ENCODE data around the gene LRRTM4. TPM values are rescaled to one million over a fixed set of nuclear protein-coding genes. Genes with fewer than 3 reads are reported as not detected.
"Not testable (repeated sequence)": the region's sequence is repeated elsewhere in the genome, so short reads cannot be mapped to it uniquely, and the experiment has no call there.

Gene LRRTM4
- total RNA-seq, 2 donors from 2014 or later: 0.33 TPM; not detected in 1

GRCh38 chr2:77192811-77193289 lies 329.3 kb downstream of the LRRTM4 start:
- TF ChIP-seq CTCF (IDR thresholded peaks at IDR 0.05) (no peak), POLR2A (IDR thresholded peaks at IDR 0.05) (no peak)
- Histone ChIP-seq H3K4me1 (no peaks in the 10 kb centered on the region), H3K9me3 (no peaks in the 10 kb centered on the region), H3K4me3 (no peak overlapping the region), H3K27me3 (no peaks in the 10 kb centered on the region), H3K36me3 (replicated peaks in 1 of 2; ENCODE audit: insufficient read depth in 1 of 2, low read depth in 2 of 2) (no peaks in the 10 kb centered on the region), H3K27ac (no peak overlapping the region)
- DNase-seq (no peak), ATAC-seq (no peak)
- WGBS, 2 donors: 83 to 85% methylated on average over 5 of the region's 5 CpGs
- intact Hi-C loops (cut with DNase I): no loop called here

GRCh38 chr2:77191665-77192064 lies 330.5 kb downstream of the LRRTM4 start:
- Histone ChIP-seq H3K36me3 (replicated peaks in 1 of 2; ENCODE audit: insufficient read depth in 1 of 2, low read depth in 2 of 2) (no peaks in the 10 kb centered on the region), H3K27me3 (no peaks in the 10 kb centered on the region), H3K4me3 (no peak overlapping the region), H3K4me1 (no peaks in the 10 kb centered on the region), H3K9me3 (no peaks in the 10 kb centered on the region), H3K27ac (no peak overlapping the region)
- TF ChIP-seq CTCF (IDR thresholded peaks at IDR 0.05): no peak
- TF ChIP-seq POLR2A (IDR thresholded peaks at IDR 0.05): no peak
- intact Hi-C loops (cut with DNase I): no loop called here
- 0% methylated on average over 1 of the region's 1 CpG for WGBS, 2 donors
- DNase-seq (no peak), ATAC-seq (no peak)

DNA sequence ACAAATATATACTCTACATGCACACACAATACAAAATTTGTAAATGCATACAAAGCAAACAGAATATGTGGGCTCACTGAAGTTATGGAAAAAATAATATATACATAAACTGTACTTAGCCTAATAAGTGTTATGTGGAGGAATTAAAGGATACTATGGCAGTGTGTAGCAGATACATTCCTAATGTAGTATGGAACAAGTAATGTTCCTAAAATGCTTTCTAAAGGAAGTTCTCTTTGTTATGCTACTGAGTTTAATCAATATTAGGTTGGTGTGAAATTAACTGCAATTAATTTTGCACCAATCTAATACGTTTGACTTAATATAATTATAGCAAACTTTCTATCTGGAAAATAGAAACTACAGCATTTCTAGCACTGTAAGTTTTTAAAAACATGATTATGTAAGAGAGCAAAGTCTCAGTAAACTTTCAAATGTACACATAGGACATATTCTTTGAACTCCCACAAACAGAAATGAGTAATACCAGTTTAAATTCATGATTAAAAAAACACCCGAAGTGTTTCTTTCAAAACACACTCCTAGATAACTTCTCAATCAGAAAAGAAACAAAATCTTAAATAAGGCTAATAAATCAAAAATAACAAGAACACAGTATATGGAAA lies 331.3 kb downstream of the LRRTM4 start:
- Histone ChIP-seq H3K27ac (no peak overlapping the region), H3K4me3 (no peak overlapping the region), H3K36me3 (replicated peaks in 1 of 2; ENCODE audit: insufficient read depth in 1 of 2, low read depth in 2 of 2) (no peaks in the 10 kb centered on the region), H3K4me1 (no peaks in the 10 kb centered on the region), H3K27me3 (no peaks in the 10 kb centered on the region), H3K9me3 (no peaks in the 10 kb centered on the region)
- WGBS, 2 donors: 22 to 29% methylated on average over 2 of the region's 2 CpGs
- intact Hi-C loops (cut with DNase I): no loop called here
- no peak for ATAC-seq
- no peak for DNase-seq
- no peak for TF ChIP-seq POLR2A (IDR thresholded peaks at IDR 0.05)
- TF ChIP-seq CTCF (IDR thresholded peaks at IDR 0.05): no peak

DNA sequence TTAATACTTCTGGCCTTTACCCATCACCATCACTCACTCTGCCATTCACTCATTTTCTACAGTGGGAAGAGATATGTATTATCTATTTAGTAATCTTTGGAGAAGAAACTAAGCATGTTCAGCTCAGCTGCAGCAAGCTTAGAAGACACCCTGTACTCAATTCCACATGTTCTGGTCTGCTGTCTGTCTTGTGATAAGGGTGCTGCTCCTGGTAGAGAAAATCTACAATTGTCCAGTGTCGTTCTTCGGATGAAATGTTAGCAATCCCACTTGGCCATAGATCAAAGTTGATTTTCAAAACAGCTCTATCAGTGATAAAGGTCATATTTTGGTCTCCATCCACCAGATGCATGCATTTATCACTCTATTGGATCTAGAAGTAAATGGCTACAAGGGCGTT lies 337.1 kb downstream of the LRRTM4 start:
- DNase-seq: no peak
- no peaks in the 10 kb centered on the region for H3K36me3 ChIP-seq (replicated peaks in 1 of 2; ENCODE audit: insufficient read depth in 1 of 2, low read depth in 2 of 2)
- no peak for TF ChIP-seq CTCF (IDR thresholded peaks at IDR 0.05)
- TF ChIP-seq POLR2A (IDR thresholded peaks at IDR 0.05): no peak
- no peak for ATAC-seq
- 53 to 58% methylated on average over 3 of the region's 3 CpGs for WGBS, 2 donors
- no peaks in the 10 kb centered on the region for H3K27me3 ChIP-seq
- H3K4me3 ChIP-seq: no peak overlapping the region
- intact Hi-C loops (cut with DNase I): no loop called here
- no peaks in the 10 kb centered on the region for H3K4me1 ChIP-seq
- H3K9me3 ChIP-seq: no peaks in the 10 kb centered on the region
- no peak overlapping the region for H3K27ac ChIP-seq

GRCh38 chr2:77179297-77179696 lies 342.9 kb downstream of the LRRTM4 start:
- ATAC-seq (no peak), DNase-seq (no peak)
- H3K9me3 ChIP-seq: no peaks in the 10 kb centered on the region
- no peak for TF ChIP-seq POLR2A (IDR thresholded peaks at IDR 0.05)
- TF ChIP-seq CTCF (IDR thresholded peaks at IDR 0.05): no peak
- no peak overlapping the region for H3K27ac ChIP-seq
- no peaks in the 10 kb centered on the region for H3K36me3 ChIP-seq (replicated peaks in 1 of 2; ENCODE audit: insufficient read depth in 1 of 2, low read depth in 2 of 2)
- 37 to 40% methylated on average over 5 of the region's 5 CpGs for WGBS, 2 donors
- no peaks in the 10 kb centered on the region for H3K27me3 ChIP-seq
- H3K4me3 ChIP-seq: no peak overlapping the region
- intact Hi-C loops (cut with DNase I): no loop called here
- no peaks in the 10 kb centered on the region for H3K4me1 ChIP-seq

DNA sequence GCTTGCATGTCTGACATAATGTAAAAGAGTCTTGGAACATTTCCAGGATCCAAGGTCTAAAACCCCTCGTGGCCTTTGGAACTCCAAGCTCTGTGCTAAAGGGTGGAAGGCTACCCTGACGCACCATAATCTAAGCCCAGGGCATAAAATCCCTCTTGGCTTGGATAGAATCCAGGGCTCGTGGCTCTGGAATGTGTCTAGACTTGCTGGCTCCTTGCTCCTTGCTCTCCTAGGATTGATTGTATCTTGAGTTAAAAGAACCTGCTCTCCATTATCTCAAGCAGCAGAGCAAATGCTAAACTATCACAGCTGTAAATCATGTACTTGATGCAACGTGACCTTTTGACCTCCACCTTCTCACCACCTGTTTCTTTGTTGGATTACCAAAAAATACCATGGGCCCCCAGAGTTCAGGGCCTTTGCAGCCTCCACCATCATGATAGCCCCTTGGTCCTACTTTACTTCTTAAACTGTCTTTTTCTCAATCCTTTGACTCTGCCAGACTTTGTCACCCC lies 346.9 kb downstream of the LRRTM4 start:
- H3K4me1 ChIP-seq; H3K4me3 ChIP-seq; intact Hi-C loops (cut with DNase I); H3K36me3 ChIP-seq (replicated peaks in 1 of 2; ENCODE audit: insufficient read depth in 1 of 2, low read depth in 2 of 2); DNase-seq; H3K27me3 ChIP-seq; ATAC-seq; H3K9me3 ChIP-seq; H3K27ac ChIP-seq: not testable (repeated sequence)
- 36 to 52% methylated on average over 4 of the region's 4 CpGs for WGBS, 2 donors
